H1 (cell line): ENCODE data around the gene SLC43A2. TPM values are rescaled to one million over a fixed set of nuclear protein-coding genes. Genes with fewer than 3 reads are reported as not detected.

Experiments
- CHD1 ChIP-seq: IDR thresholded peaks from 2 replicates; pipeline ENCODE4 v1.6.1; 2012; ENCODE audit warnings: low read depth, low read length, improper control_type of control experiment
- CHD7 ChIP-seq: fragments of 300-600 bp; sonication (generic); IDR thresholded peaks from 2 replicates; pipeline ENCODE4 v1.7.1; 2012; ENCODE audit warnings: low read length, moderate library complexity, mild to moderate bottlenecking, inconsistent platforms; ENCODE audit not compliant: insufficient replicate concordance
- CREB1 ChIP-seq: IDR thresholded peaks from 2 replicates; pipeline ENCODE4 v1.6.1; 2012; ENCODE audit warnings: inconsistent platforms
- CTBP2 ChIP-seq: IDR thresholded peaks from 2 replicates; pipeline ENCODE4 v1.7.0; 2011; ENCODE audit warnings: borderline replicate concordance, mild to moderate bottlenecking, moderate library complexity, mixed read lengths, low read length; ENCODE audit not compliant: insufficient read depth, insufficient read length
- EGR1 ChIP-seq: IDR thresholded peaks from 2 replicates; pipeline ENCODE4 v1.6.1; 2011; ENCODE audit warnings: low read depth, low read length, borderline replicate concordance
- KDM4A ChIP-seq: IDR thresholded peaks from one replicate; pipeline ENCODE4 v1.7.1; 2012; ENCODE audit warnings: low read depth, mild to moderate bottlenecking, moderate library complexity, low read length, inconsistent platforms; ENCODE audit not compliant: severe bottlenecking
- MAX ChIP-seq: IDR thresholded peaks from 2 replicates; pipeline ENCODE4 v1.6.1; 2012; ENCODE audit warnings: inconsistent platforms
- NANOG ChIP-seq: IDR thresholded peaks from 2 replicates; pipeline ENCODE4 v1.6.1; 2011; ENCODE audit warnings: low read length, low read depth, mild to moderate bottlenecking, inconsistent platforms; ENCODE audit not compliant: insufficient read depth, poor library complexity, severe bottlenecking
- SP1 ChIP-seq: IDR thresholded peaks from 2 replicates; pipeline ENCODE4 v1.6.1; 2011; ENCODE audit warnings: low read depth, low read length
- TAF7 ChIP-seq: optimal IDR thresholded peaks from 2 replicates; pipeline ENCODE3; 2011; ENCODE audit warnings: low read depth, mild to moderate bottlenecking, inconsistent platforms, low read length, moderate library complexity, borderline replicate concordance
- TEAD4 ChIP-seq: IDR thresholded peaks from 2 replicates; pipeline ENCODE4 v1.6.1; 2012; ENCODE audit warnings: low read depth, low read length, inconsistent platforms, mixed read lengths
- YY1 ChIP-seq: IDR thresholded peaks from 2 replicates; pipeline ENCODE4 v1.6.1; 2011; ENCODE audit warnings: low read depth, mild to moderate bottlenecking, low read length
- polyA plus RNA-seq, 7 experiments: library from polyadenylated mRNA; depleted of rRNA in 3 of 7; stranded (reverse) in 5 of 7; unstranded in 2 of 7; fragments of >200 nt in 5 of 7; fragments of 200-250 nt in 2 of 7; gene quantifications; 1 replicate in 5 of 7; 2 replicates in 1 of 7; 4 replicates in 1 of 7; pipeline versions ENCODE4 v1.2.1 to v1.2.3, GENCODE V29; 2011 to 2013; ENCODE audit warnings: missing spikeins in 2 of 7, mixed read lengths in 2 of 7
- total RNA-seq: library from RNA; stranded (reverse); fragmentation: NEBNext Ultra II Directional; extraction: Animal tissue kit (Norgen Biotek cat#: 25700); gene quantifications from 2 replicates; pipeline ENCODE4 v1.2.1, GENCODE V29; 2021

Gene SLC43A2
- total and polyA plus RNA-seq, 2 of the 8 experiments (the other 6 are each of a cell fraction or from before 2014, with no cell fraction given), result 6.6 to 10.5 TPM

GRCh38 chr17:1612400-1612799, 16.2 kb downstream of the SLC43A2 start (continued):
- TF ChIP-seq CHD7 (no peak), MAX (no peak), KDM4A (no peak), SP1 (no peak), EGR1 (no peak), TEAD4 (no peak), CHD1 (no peak), YY1 (no peak), CTBP2 (no peak), CREB1 (no peak), TAF7 (no peak), NANOG (no peak)
